Measurements from ENCODE around the gene MX2. TPM values are rescaled to one million over a fixed set of nuclear protein-coding genes. Genes with fewer than 3 reads are reported as not detected.

The MX2 gene
- total RNA-seq, 4 donors from 2014 or later = 6.7 to 17.5 (median 9.5) TPM

DNA sequence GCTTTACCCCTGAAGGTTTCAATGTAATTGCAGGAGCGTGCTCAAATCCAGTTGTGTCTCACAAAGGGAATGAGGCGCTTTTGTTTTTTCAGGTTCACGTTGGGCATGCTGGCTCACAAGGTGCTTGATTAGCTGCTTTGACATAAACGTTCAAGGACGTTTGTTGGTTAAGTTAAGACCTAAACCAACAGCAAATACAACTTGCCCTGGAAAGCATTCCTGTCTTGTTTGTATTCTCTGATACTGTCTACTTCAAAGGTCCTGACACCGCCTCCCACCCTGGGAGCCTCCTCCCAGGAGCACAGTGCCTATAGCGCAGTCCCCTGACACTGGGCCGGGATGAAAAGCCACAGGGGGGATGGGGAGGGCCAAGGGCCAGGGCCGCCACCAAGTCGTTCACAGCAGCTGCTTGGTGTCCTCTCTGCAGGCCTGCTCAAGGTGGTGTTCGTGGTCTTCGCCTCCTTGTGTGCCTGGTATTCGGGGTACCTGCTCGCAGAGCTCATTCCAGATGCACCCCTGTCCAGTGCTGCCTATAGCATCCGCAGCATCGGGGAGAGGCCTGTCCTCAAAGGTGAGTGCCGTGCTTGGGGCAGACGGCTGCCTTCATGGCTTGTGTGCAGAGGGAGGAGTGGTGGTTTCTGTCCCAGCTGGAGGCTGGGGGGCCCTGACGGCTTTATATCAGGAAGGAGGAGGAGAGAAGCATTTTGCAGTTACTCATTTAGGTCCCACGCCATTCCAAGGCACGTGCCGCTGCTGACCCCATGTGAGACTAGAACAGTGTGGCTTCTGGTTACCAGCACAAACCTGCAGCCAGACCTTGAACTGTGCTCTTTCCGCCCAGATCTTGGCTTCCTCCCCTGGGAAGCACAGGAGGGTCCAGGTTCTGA lies 39.1 kb upstream of the MX2 start:
- no peaks in the 10 kb centered on the region for H3K9me3 ChIP-seq
- no peaks in the 10 kb centered on the region for H3K4me1 ChIP-seq
- no peak for DNase-seq (ENCODE audit: low spot score in 2 of 2)
- H3K27me3 ChIP-seq = peaks cover 0 to under 1% of the 10 kb centered on the region in 2 donors
- TF ChIP-seq, protein P1, sequence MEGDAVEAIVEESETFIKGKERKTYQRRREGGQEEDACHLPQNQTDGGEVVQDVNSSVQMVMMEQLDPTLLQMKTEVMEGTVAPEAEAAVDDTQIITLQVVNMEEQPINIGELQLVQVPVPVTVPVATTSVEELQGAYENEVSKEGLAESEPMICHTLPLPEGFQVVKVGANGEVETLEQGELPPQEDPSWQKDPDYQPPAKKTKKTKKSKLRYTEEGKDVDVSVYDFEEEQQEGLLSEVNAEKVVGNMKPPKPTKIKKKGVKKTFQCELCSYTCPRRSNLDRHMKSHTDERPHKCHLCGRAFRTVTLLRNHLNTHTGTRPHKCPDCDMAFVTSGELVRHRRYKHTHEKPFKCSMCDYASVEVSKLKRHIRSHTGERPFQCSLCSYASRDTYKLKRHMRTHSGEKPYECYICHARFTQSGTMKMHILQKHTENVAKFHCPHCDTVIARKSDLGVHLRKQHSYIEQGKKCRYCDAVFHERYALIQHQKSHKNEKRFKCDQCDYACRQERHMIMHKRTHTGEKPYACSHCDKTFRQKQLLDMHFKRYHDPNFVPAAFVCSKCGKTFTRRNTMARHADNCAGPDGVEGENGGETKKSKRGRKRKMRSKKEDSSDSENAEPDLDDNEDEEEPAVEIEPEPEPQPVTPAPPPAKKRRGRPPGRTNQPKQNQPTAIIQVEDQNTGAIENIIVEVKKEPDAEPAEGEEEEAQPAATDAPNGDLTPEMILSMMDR (IDR thresholded peaks at IDR 0.05) = no peak
- TF ChIP-seq EP300 (IDR thresholded peaks at IDR 0.05) (no peak), POLR2A (IDR thresholded peaks at IDR 0.05) (no peak)
- no peaks in the 10 kb centered on the region for H3K36me3 ChIP-seq
- no peak overlapping the region for H3K27ac ChIP-seq
- WGBS, 2 donors = 80 to 83% methylated on average over 19 to 23 of the region's 23 CpGs
- H3K4me3 ChIP-seq = no peak overlapping the region

DNA sequence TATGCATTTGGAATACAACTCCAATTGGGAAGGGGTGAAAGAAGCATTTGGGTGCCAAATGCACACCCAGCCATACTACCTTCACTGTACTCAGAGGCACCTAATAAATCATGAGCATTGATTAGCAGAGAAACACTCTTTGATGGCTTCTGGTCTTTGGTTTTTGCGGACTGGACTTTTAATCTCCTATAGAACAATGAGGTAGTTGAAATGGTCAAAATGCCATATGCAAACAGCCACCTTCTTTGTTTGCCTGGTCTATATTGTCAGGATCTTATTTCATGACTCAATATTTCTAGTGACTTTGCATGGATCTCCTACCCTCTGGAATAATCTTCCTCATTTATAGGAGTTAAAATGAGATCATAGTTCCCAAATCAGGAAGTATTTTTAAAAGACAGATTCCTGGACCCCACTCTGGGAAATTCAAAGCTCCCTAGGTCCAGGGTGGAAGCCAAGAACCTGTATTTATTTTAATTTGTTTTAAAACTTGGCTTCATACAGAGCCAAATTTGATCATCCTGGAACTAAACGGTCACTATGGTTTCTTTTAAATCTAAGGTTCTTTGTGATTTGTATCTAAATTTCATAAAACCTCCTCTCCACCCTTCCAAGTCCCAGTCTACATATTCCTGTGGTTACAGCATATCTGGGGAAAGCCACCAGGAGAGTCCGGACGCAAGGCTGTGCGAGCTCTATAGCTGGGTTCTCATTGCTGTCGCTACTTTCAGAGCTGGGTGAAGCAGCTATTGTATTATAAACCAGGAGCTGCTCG lies 36.5 kb upstream of the MX2 start:
- no peaks in the 10 kb centered on the region for H3K36me3 ChIP-seq
- no peaks in the 10 kb centered on the region for H3K4me1 ChIP-seq
- no peak for DNase-seq (ENCODE audit: low spot score in 2 of 2)
- TF ChIP-seq EP300 (IDR thresholded peaks at IDR 0.05) = no peak
- no peak for TF ChIP-seq POLR2A (IDR thresholded peaks at IDR 0.05)
- TF ChIP-seq, protein P1 (IDR thresholded peaks at IDR 0.05) = no peak
- H3K9me3 ChIP-seq = no peaks in the 10 kb centered on the region
- no peak overlapping the region for H3K27ac ChIP-seq
- no peak overlapping the region for H3K4me3 ChIP-seq
- H3K27me3 ChIP-seq = no peaks in the 10 kb centered on the region
- 76 to 84% methylated on average over 7 of the region's 7 CpGs for WGBS, 2 donors

DNA sequence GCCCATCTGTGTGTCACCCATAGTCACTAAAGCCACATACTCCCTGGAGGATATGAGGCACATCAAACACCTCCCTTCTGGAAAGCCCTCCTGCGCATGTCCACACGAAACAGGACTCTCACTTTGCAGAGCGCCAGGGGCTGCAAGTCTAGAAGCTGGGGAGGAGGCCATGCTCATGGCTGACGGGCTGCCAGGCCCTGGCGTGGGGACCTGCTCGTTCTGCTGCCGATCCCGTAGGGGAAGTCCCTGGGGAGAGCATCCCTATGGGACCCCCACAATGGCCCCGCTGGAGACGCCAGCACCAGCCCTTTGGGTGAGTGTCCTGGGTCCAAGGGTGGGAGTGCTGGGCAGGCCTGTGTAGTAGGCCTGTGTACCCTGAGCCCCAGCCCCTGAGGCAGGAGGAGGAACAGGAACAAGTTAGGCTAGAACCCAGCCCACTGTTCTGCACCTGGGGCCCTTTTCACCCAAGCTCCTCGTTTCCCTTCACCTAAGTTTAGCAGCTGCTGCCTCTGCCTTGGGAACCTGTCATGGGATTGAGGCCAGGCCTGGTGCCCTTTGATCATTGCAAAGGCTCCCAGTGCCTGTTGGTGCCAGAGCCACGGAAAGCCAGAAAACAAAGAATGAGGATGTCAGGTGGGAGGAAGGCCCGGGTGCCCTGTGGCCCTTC lies 35.3 kb upstream of the MX2 start:
- H3K27ac ChIP-seq = no peak overlapping the region
- H3K4me1 ChIP-seq = no peaks in the 10 kb centered on the region
- H3K9me3 ChIP-seq = no peaks in the 10 kb centered on the region
- H3K27me3 ChIP-seq = no peaks in the 10 kb centered on the region
- DNase-seq (ENCODE audit: low spot score in 2 of 2) = no peak
- no peak overlapping the region for H3K4me3 ChIP-seq
- TF ChIP-seq POLR2A (IDR thresholded peaks at IDR 0.05) = no peak
- no peak for TF ChIP-seq EP300 (IDR thresholded peaks at IDR 0.05)
- TF ChIP-seq, protein P1 (IDR thresholded peaks at IDR 0.05) = no peak
- 85 to 91% methylated on average over 5 to 13 of the region's 13 CpGs for WGBS, 2 donors
- no peaks in the 10 kb centered on the region for H3K36me3 ChIP-seq

DNA sequence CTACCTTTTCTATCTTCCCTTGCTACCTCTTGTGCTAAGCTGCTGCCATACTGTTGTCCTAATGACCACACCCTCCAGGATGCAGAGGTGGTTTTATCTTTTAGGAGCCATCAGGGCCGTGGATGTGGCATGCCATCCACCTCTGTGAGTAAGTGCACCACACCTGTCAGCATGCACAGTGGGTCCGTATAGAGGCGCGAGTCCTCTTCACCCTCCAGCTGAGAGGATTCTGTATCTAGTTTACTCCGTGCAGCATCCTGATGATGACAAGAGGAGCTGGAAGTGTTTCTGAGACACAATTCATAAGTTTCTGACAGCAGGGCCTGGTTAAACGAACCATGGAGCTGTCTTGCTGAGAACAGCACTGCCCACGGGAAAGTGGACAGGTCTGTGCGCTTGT lies 34.1 kb upstream of the MX2 start:
- Histone ChIP-seq H3K36me3 (no peaks in the 10 kb centered on the region), H3K4me1 (no peaks in the 10 kb centered on the region), H3K27me3 (no peaks in the 10 kb centered on the region), H3K27ac (no peak overlapping the region), H3K4me3 (no peak overlapping the region), H3K9me3 (no peaks in the 10 kb centered on the region)
- no peak for TF ChIP-seq EP300 (IDR thresholded peaks at IDR 0.05)
- TF ChIP-seq POLR2A (IDR thresholded peaks at IDR 0.05) = no peak
- TF ChIP-seq, protein P1 (IDR thresholded peaks at IDR 0.05) = no peak
- DNase-seq (ENCODE audit: low spot score in 2 of 2) = no peak
- 83 to 85% methylated on average over 8 of the region's 8 CpGs for WGBS, 2 donors

All from tibial nerve (tissue), 4 donors.